Measurements from ENCODE around the gene PCSK2. TPM values are rescaled to one million over a fixed set of nuclear protein-coding genes. Genes with fewer than 3 reads are reported as not detected.

Gene PCSK2
- total RNA-seq, 6 experiments from 2014 or later: not detected

DNA sequence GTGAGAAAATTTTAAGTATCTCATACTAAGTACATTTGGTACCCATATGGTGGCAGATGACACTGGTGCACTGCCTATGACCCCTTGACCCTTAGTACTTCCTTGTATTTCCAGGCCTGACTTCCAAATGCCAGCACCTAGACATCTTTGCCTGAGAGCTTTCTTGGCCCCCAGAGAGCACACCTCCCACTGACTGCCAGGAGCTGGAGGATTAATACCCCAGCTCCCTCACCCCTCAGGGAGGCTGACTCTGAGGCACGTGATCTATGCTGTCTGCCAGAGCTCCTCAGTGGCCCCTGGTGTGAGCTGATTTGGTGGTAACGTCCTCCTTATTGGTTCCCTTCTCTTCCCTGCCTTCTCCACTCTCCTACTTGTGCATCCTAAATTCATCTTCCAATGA lies 266.3 kb downstream of the PCSK2 start:
- Mint-ChIP-seq H3K9me3 (no peaks in the 10 kb centered on the region), H3K27ac (no peak overlapping the region), H3K36me3 (ENCODE audit: low read depth) (no peaks in the 10 kb centered on the region), H3K27me3 (ENCODE audit: insufficient read depth) (peaks cover 42% of the 10 kb centered on the region), H3K4me3 (no peak overlapping the region), H3K4me1 (ENCODE audit: low read depth) (peaks cover 6% of the 10 kb centered on the region)
- no peak for DNase-seq
- TF ChIP-seq, protein P1, sequence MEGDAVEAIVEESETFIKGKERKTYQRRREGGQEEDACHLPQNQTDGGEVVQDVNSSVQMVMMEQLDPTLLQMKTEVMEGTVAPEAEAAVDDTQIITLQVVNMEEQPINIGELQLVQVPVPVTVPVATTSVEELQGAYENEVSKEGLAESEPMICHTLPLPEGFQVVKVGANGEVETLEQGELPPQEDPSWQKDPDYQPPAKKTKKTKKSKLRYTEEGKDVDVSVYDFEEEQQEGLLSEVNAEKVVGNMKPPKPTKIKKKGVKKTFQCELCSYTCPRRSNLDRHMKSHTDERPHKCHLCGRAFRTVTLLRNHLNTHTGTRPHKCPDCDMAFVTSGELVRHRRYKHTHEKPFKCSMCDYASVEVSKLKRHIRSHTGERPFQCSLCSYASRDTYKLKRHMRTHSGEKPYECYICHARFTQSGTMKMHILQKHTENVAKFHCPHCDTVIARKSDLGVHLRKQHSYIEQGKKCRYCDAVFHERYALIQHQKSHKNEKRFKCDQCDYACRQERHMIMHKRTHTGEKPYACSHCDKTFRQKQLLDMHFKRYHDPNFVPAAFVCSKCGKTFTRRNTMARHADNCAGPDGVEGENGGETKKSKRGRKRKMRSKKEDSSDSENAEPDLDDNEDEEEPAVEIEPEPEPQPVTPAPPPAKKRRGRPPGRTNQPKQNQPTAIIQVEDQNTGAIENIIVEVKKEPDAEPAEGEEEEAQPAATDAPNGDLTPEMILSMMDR (IDR thresholded peaks at IDR 0.05): no peak

DNA sequence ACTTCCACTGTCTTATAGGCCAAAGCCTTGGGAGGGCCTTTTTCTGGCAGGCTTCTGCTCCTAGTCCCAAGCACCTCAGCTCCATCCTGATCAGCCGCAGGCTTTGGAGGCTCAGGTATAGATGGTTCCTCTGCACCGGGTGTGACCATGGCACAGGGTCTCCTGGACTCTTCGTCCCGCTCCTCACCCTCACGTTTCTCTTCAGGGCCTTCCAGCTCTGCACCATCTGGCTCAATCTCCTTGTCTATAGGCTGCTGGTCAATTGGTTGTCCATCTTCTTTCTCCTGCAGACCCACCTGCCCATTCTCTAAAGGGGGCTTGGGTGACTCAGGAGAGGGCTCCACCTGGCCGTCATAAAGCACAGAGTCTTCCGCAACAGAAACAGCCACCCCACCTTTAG lies 267.4 kb downstream of the PCSK2 start:
- no peak overlapping the region for H3K27ac Mint-ChIP-seq
- DNase-seq: no peak
- H3K9me3 Mint-ChIP-seq: no peaks in the 10 kb centered on the region
- no peak overlapping the region for H3K4me3 Mint-ChIP-seq
- TF ChIP-seq, protein P1 (IDR thresholded peaks at IDR 0.05): no peak
- peaks cover 39% of the 10 kb centered on the region for H3K27me3 Mint-ChIP-seq (ENCODE audit: insufficient read depth)
- peaks cover 17% of the 10 kb centered on the region for H3K4me1 Mint-ChIP-seq (ENCODE audit: low read depth)
- H3K36me3 Mint-ChIP-seq (ENCODE audit: low read depth): no peaks in the 10 kb centered on the region

DNA sequence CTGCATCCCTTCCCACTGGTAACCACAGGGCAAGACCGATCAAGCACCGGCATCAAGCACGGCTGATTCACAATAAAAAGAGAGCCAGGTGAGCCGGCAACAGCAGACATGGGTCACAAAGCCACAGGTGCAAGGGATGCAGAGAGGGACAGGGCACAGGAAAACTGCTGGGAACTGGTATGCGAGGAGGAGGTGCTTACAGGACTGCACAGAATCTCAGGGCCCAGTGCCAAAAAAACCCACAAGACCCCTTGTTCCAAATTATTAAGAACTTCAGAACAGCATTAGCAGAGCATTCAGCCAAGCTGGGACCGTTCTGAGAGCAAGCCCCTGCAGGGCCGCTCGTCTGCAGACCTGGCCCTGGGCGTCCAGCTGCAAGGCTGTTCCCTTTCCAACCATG lies 269.0 kb downstream of the PCSK2 start:
- no peaks in the 10 kb centered on the region for H3K9me3 Mint-ChIP-seq
- peaks cover 19% of the 10 kb centered on the region for H3K4me1 Mint-ChIP-seq (ENCODE audit: low read depth)
- no peaks in the 10 kb centered on the region for H3K36me3 Mint-ChIP-seq (ENCODE audit: low read depth)
- H3K4me3 Mint-ChIP-seq: no peak overlapping the region
- no peak for DNase-seq
- TF ChIP-seq, protein P1 (IDR thresholded peaks at IDR 0.05): no peak
- H3K27ac Mint-ChIP-seq: no peak overlapping the region
- peaks cover 24% of the 10 kb centered on the region for H3K27me3 Mint-ChIP-seq (ENCODE audit: insufficient read depth)

DNA sequence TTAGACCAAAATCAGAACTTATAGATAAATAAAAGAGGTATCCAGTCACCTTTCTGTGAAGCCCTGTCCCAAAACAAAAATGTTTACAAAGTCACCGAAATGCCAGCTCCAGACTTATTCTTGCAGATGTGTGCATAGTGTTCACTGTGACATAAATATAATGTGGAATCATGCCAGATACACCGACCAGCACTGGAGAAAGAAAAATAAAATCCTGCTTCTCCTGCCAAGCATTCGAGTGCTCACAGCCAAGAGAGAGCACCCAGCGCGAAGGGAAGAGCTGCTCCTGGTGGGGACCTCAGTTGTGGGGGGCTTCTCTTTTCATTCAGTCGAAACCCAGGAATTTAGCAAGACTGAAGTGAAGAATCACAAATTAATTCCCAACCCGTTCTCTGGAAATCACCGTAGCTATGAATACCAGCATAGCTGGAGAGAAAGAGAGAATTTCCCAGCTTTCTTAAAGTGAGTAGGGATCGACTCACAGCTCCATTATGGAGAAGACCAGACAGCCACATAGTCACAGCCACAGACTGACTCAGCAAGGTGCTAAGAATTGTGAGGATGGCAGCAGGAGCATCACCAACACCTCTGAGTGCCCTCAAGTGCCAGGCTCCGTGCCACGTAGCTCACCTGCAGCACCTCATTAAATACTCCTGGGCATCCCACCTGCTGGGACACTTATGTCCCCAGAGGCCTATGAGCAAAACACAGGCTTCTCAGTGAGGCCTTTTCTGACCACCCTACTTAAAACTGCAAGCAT lies 271.2 kb downstream of the PCSK2 start:
- H3K27me3 Mint-ChIP-seq (ENCODE audit: insufficient read depth): peaks cover 11% of the 10 kb centered on the region
- H3K4me3 Mint-ChIP-seq: no peak overlapping the region
- H3K36me3 Mint-ChIP-seq (ENCODE audit: low read depth): no peaks in the 10 kb centered on the region
- DNase-seq: peak; percentile 25
- TF ChIP-seq, protein P1 (IDR thresholded peaks at IDR 0.05): no peak
- peak overlapping the region; percentile 76; the same call in 1 of the 2 replicates for H3K27ac Mint-ChIP-seq
- H3K9me3 Mint-ChIP-seq: no peaks in the 10 kb centered on the region
- H3K4me1 Mint-ChIP-seq (ENCODE audit: low read depth): peaks cover 19% of the 10 kb centered on the region

DNA sequence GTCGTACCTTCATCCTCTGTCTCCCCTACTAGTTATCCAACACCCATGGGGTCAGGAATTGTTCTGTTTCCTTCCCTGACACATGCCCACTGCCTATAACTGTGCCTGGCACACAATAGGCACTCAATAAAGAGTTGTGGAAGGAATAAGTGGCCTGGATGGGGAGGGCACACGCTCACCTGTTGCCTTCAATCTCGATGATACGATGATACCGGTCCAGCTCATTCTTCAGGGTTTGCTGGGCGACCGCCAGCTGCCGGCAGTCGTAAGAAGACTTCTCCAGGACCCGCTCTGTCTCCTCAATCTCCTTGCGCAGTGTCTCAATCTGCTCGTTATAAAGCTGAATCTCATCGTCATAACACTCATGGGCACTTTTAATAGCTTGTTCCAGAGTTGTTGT lies 271.8 kb downstream of the PCSK2 start:
- Mint-ChIP-seq H3K9me3 (no peaks in the 10 kb centered on the region), H3K36me3 (ENCODE audit: low read depth) (no peaks in the 10 kb centered on the region), H3K27me3 (ENCODE audit: insufficient read depth) (peaks cover 15% of the 10 kb centered on the region), H3K4me3 (no peak overlapping the region), H3K4me1 (ENCODE audit: low read depth) (peaks cover 19% of the 10 kb centered on the region), H3K27ac (peak overlapping the region; percentile 76; the same call in 1 of the 2 replicates)
- DNase-seq: no peak
- TF ChIP-seq, protein P1 (IDR thresholded peaks at IDR 0.05): no peak

Measured in HFFc6 (cell line).